ENCODE data around the gene UBQLNL.

- TF ChIP-seq POLR2A (IDR thresholded peaks at IDR 0.05) (no peak), CTCF (IDR thresholded peaks at IDR 0.05) (no peak), EP300 (IDR thresholded peaks at IDR 0.05) (no peak)
Observed at GRCh38 chr11:5553343-5553742, 36.8 kb upstream of the UBQLNL start.
